ENCODE measurements around the gene NHSL2. TPM values are rescaled to one million over a fixed set of nuclear protein-coding genes. Genes with fewer than 3 reads are reported as not detected.
"Not testable (repeated sequence)": the region's sequence is repeated elsewhere in the genome, so short reads cannot be mapped to it uniquely, and the experiment has no call there.

Gene NHSL2
- total RNA-seq, 1 donor from 2014 or later: not detected

- DNase-seq (ENCODE audit: low read depth): no peak
- no peak for FAIRE-seq
- no peaks in the 10 kb centered on the region for H3K36me3 ChIP-seq (ENCODE audit: control insufficient read depth, insufficient read depth, low read length)
These were observed 234.5 kb downstream of the NHSL2 start for GRCh38 chrX:72145181-72145580.

GRCh38 chrX:72146527-72146926 is 235.9 kb downstream of the NHSL2 start:
- no peak overlapping the region for H3K4me3 ChIP-seq (ENCODE audit: low read depth, low read length)
- no peak for FAIRE-seq
- H3K36me3 ChIP-seq (ENCODE audit: control insufficient read depth, insufficient read depth, low read length): no peaks in the 10 kb centered on the region
- DNase-seq (ENCODE audit: low read depth): no peak
- no peaks in the 10 kb centered on the region for H3K27me3 ChIP-seq (ENCODE audit: control insufficient read depth, insufficient read depth, low read length)
- no peak for TF ChIP-seq CTCF (IDR thresholded peaks at IDR 0.05; ENCODE audit: insufficient read depth, low read length, severe bottlenecking)

More at GRCh38 chrX:72145181-72145580, 234.5 kb downstream of the NHSL2 start:
- H3K4me3 ChIP-seq (ENCODE audit: low read depth, low read length): no peak overlapping the region
- no peaks in the 10 kb centered on the region for H3K27me3 ChIP-seq (ENCODE audit: control insufficient read depth, insufficient read depth, low read length)
- no peak for TF ChIP-seq CTCF (IDR thresholded peaks at IDR 0.05; ENCODE audit: insufficient read depth, low read length, severe bottlenecking)

- no peak for TF ChIP-seq CTCF (IDR thresholded peaks at IDR 0.05; ENCODE audit: insufficient read depth, low read length, severe bottlenecking)
- Histone ChIP-seq H3K27me3 (ENCODE audit: control insufficient read depth, insufficient read depth, low read length) (no peaks in the 10 kb centered on the region), H3K36me3 (ENCODE audit: control insufficient read depth, insufficient read depth, low read length) (no peaks in the 10 kb centered on the region), H3K4me3 (ENCODE audit: low read depth, low read length) (no peak overlapping the region)
- DNase-seq (ENCODE audit: low read depth) (no peak), FAIRE-seq (no peak)
These were observed 248.1 kb downstream of the NHSL2 start for GRCh38 chrX:72158773-72159172.

GRCh38 chrX:72159769-72160168 is 249.1 kb downstream of the NHSL2 start:
- TF ChIP-seq CTCF (IDR thresholded peaks at IDR 0.05; ENCODE audit: insufficient read depth, low read length, severe bottlenecking): no peak
- no peak for FAIRE-seq

GRCh38 chrX:72165551-72165950 is 254.9 kb downstream of the NHSL2 start:
- TF ChIP-seq CTCF (IDR thresholded peaks at IDR 0.05; ENCODE audit: insufficient read depth, low read length, severe bottlenecking): no peak
- DNase-seq (ENCODE audit: low read depth) (no peak), FAIRE-seq (no peak)
- H3K4me3 ChIP-seq (ENCODE audit: low read depth, low read length): no peak overlapping the region
- no peaks in the 10 kb centered on the region for H3K36me3 ChIP-seq (ENCODE audit: control insufficient read depth, insufficient read depth, low read length)
- no peaks in the 10 kb centered on the region for H3K27me3 ChIP-seq (ENCODE audit: control insufficient read depth, insufficient read depth, low read length)

More at GRCh38 chrX:72159769-72160168, 249.1 kb downstream of the NHSL2 start:
- H3K36me3 ChIP-seq (ENCODE audit: control insufficient read depth, insufficient read depth, low read length): no peaks in the 10 kb centered on the region
- H3K4me3 ChIP-seq (ENCODE audit: low read depth, low read length): no peak overlapping the region
- no peaks in the 10 kb centered on the region for H3K27me3 ChIP-seq (ENCODE audit: control insufficient read depth, insufficient read depth, low read length)
- DNase-seq (ENCODE audit: low read depth): peak; percentile 18

GRCh38 chrX:72169008-72169728 is 258.5 kb downstream of the NHSL2 start:
- no peaks in the 10 kb centered on the region for H3K36me3 ChIP-seq (ENCODE audit: control insufficient read depth, insufficient read depth, low read length)
- TF ChIP-seq CTCF (IDR thresholded peaks at IDR 0.05; ENCODE audit: insufficient read depth, low read length, severe bottlenecking): no peak
- no peak overlapping the region for H3K4me3 ChIP-seq (ENCODE audit: low read depth, low read length)
- peak; percentile 9 for DNase-seq (ENCODE audit: low read depth)
- no peak for FAIRE-seq
- H3K27me3 ChIP-seq (ENCODE audit: control insufficient read depth, insufficient read depth, low read length): no peaks in the 10 kb centered on the region

- not testable (repeated sequence) for DNase-seq (ENCODE audit: low read depth); H3K36me3 ChIP-seq (ENCODE audit: control insufficient read depth, insufficient read depth, low read length); FAIRE-seq; H3K4me3 ChIP-seq (ENCODE audit: low read depth, low read length); H3K27me3 ChIP-seq (ENCODE audit: control insufficient read depth, insufficient read depth, low read length)
These were observed 265.6 kb downstream of the NHSL2 start for GRCh38 chrX:72176289-72176688.
